Occipital lobe (tissue), 2 donors: ENCODE measurements around the gene KIF6. TPM values are rescaled to one million over a fixed set of nuclear protein-coding genes. Genes with fewer than 3 reads are reported as not detected.
A peak's percentile ranks its signal among the peaks of the same experiment; 100 is the strongest.
"Not testable (repeated sequence)": the region's sequence is repeated elsewhere in the genome, so short reads cannot be mapped to it uniquely, and the experiment has no call there.

Source experiments
- DNase-seq: peaks from one replicate; lab custom pipeline; 2025; lab: John Stamatoyannopoulos, UW
- total RNA-seq: library from RNA; depleted of rRNA; stranded (reverse); fragments of >200 nt; gene quantifications from one replicate; pipeline ENCODE4 v1.2.3, GENCODE V29; 2014

The KIF6 gene
- total RNA-seq, 1 donor from 2014 or later, result 3.3 TPM

- DNase-seq, result not testable (repeated sequence)
These were observed 1.9 kb downstream of the KIF6 start for GRCh38 chr6:39723350-39723749.

- DNase-seq, result no peak
These were observed 10.4 kb downstream of the KIF6 start for GRCh38 chr6:39714802-39715201.

GRCh38 chr6:39707962-39708683 is 17.1 kb downstream of the KIF6 start:
- no peak for DNase-seq

- DNase-seq, result no peak
These were observed 18.3 kb downstream of the KIF6 start for GRCh38 chr6:39706819-39707335.

- DNase-seq, result no peak
These were observed 22.9 kb downstream of the KIF6 start for GRCh38 chr6:39702265-39702664.

- DNase-seq, result no peak
These were observed 24.8 kb downstream of the KIF6 start for GRCh38 chr6:39700362-39700761.

GRCh38 chr6:39698789-39699188 is 26.4 kb downstream of the KIF6 start:
- DNase-seq, result no peak

GRCh38 chr6:39696986-39697788 is 28.0 kb downstream of the KIF6 start:
- no peak for DNase-seq

- no peak for DNase-seq
These were observed 29.8 kb downstream of the KIF6 start for GRCh38 chr6:39695447-39695846.

- DNase-seq, result no peak
These were observed 32.0 kb downstream of the KIF6 start for GRCh38 chr6:39693206-39693605.

- DNase-seq, result no peak
These were observed 36.7 kb downstream of the KIF6 start for GRCh38 chr6:39688494-39688893.

- DNase-seq, result peak; percentile 55
These were observed 38.2 kb downstream of the KIF6 start for GRCh38 chr6:39686976-39687375.

GRCh38 chr6:39685938-39686337 is 39.3 kb downstream of the KIF6 start:
- DNase-seq, result no peak

GRCh38 chr6:39685489-39685826 is 39.8 kb downstream of the KIF6 start:
- no peak for DNase-seq

- DNase-seq, result no peak
These were observed 40.3 kb downstream of the KIF6 start for GRCh38 chr6:39684790-39685488.

GRCh38 chr6:39681674-39682121 is 43.5 kb downstream of the KIF6 start:
- DNase-seq, result no peak

GRCh38 chr6:39678914-39679313 is 46.3 kb downstream of the KIF6 start:
- DNase-seq, result no peak

GRCh38 chr6:39677318-39677717 is 47.9 kb downstream of the KIF6 start:
- DNase-seq, result not testable (repeated sequence)

GRCh38 chr6:39670519-39670918 is 54.7 kb downstream of the KIF6 start:
- no peak for DNase-seq

GRCh38 chr6:39669973-39670342 is 55.2 kb downstream of the KIF6 start:
- no peak for DNase-seq

GRCh38 chr6:39669207-39669972 is 55.8 kb downstream of the KIF6 start:
- no peak for DNase-seq
